ENCODE results near the gene GRID1. TPM values are rescaled to one million over a fixed set of nuclear protein-coding genes. Genes with fewer than 3 reads are reported as not detected.

The GRID1 gene
- total RNA-seq, 1 experiment from 2014 or later: not detected

DNA sequence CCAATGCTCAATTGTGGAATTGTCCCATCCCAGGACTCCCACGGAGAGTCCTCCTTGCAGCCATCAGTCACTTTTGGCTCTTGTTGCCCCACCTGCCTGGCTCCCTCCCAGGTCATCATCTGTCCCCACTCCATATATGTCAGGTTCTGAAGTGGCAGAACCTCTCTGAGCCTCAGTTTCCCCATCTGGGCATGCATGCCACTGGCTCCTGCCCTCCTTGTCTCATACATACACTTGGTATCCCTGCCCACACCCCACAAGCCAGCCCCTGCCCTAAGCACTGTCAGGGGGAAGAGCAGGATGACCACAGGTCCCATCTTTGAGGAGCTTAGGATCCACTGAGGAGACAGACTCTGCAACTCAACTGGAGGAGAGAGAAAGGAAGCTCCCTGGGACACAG lies 156.9 kb downstream of the GRID1 start:
- Histone ChIP-seq H3F3A (ENCODE audit: low read length, unreplicated experiment) (no peaks in the 10 kb centered on the region), H4K20me1 (ENCODE audit: low read length) (no peaks in the 10 kb centered on the region), H3K4me3 (ENCODE audit: low read length) (no peak overlapping the region), H3K27me3 (ENCODE audit: low read length) (no peaks in the 10 kb centered on the region), H3K36me3 (ENCODE audit: low read depth, low read length) (no peaks in the 10 kb centered on the region), H3K79me2 (ENCODE audit: low read length) (no peaks in the 10 kb centered on the region), H3K4me1 (ENCODE audit: insufficient read depth, low read length) (no peaks in the 10 kb centered on the region), H3K9me2 (replicated peaks; ENCODE audit: low read length) (no peaks in the 10 kb centered on the region), H3K9ac (ENCODE audit: low read length) (no peak overlapping the region), H3K4me2 (ENCODE audit: low read length) (no peak overlapping the region), H3K27ac (ENCODE audit: low read length) (no peak overlapping the region), H2AFZ (ENCODE audit: low read length) (no peak overlapping the region), H3K9me3 (ENCODE audit: low read length) (no peaks in the 10 kb centered on the region)
- ATAC-seq (no peak), DNase-seq (no peak)
- ChIA-PET POLR2A (ENCODE audit: unreplicated experiment) (no interaction called here), CTCF (no interaction called here)
- TF ChIP-seq, protein P1, sequence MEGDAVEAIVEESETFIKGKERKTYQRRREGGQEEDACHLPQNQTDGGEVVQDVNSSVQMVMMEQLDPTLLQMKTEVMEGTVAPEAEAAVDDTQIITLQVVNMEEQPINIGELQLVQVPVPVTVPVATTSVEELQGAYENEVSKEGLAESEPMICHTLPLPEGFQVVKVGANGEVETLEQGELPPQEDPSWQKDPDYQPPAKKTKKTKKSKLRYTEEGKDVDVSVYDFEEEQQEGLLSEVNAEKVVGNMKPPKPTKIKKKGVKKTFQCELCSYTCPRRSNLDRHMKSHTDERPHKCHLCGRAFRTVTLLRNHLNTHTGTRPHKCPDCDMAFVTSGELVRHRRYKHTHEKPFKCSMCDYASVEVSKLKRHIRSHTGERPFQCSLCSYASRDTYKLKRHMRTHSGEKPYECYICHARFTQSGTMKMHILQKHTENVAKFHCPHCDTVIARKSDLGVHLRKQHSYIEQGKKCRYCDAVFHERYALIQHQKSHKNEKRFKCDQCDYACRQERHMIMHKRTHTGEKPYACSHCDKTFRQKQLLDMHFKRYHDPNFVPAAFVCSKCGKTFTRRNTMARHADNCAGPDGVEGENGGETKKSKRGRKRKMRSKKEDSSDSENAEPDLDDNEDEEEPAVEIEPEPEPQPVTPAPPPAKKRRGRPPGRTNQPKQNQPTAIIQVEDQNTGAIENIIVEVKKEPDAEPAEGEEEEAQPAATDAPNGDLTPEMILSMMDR (conservative IDR thresholded peaks at IDR 0.05; ENCODE audit: low read depth, low read length): no peak
- TF ChIP-seq EZH2 (IDR thresholded peaks at IDR 0.05; ENCODE audit: low read length, unreplicated experiment) (no peak), EZH2phosphoT487 (IDR thresholded peaks at IDR 0.05; ENCODE audit: borderline replicate concordance, low read length) (no peak)
- BruUV-seq (replicated peaks): no TSS peak
- intact Hi-C loops (cut with micrococcal nuclease): no loop called here

GRCh38 chr10:86207226-86207625 lies 159.4 kb downstream of the GRID1 start:
- Histone ChIP-seq H4K20me1 (ENCODE audit: low read length) (no peaks in the 10 kb centered on the region), H3K4me3 (ENCODE audit: low read length) (no peak overlapping the region), H3K4me2 (ENCODE audit: low read length) (no peak overlapping the region), H3K4me1 (ENCODE audit: insufficient read depth, low read length) (no peaks in the 10 kb centered on the region), H3F3A (ENCODE audit: low read length, unreplicated experiment) (no peaks in the 10 kb centered on the region), H3K9ac (ENCODE audit: low read length) (no peak overlapping the region), H3K27ac (ENCODE audit: low read length) (no peak overlapping the region), H2AFZ (ENCODE audit: low read length) (no peak overlapping the region), H3K9me3 (ENCODE audit: low read length) (no peaks in the 10 kb centered on the region), H3K9me2 (replicated peaks; ENCODE audit: low read length) (no peaks in the 10 kb centered on the region), H3K36me3 (ENCODE audit: low read depth, low read length) (no peaks in the 10 kb centered on the region), H3K27me3 (ENCODE audit: low read length) (no peaks in the 10 kb centered on the region), H3K79me2 (ENCODE audit: low read length) (no peaks in the 10 kb centered on the region)
- ATAC-seq: no peak
- DNase-seq: no peak
- TF ChIP-seq EZH2 (IDR thresholded peaks at IDR 0.05; ENCODE audit: low read length, unreplicated experiment) (no peak), EZH2phosphoT487 (IDR thresholded peaks at IDR 0.05; ENCODE audit: borderline replicate concordance, low read length) (no peak)
- TF ChIP-seq, protein P1 (conservative IDR thresholded peaks at IDR 0.05; ENCODE audit: low read depth, low read length): no peak
- no TSS peak for BruUV-seq (replicated peaks)
- intact Hi-C loops (cut with micrococcal nuclease): no loop called here
- CTCF ChIA-PET: no interaction called here
- POLR2A ChIA-PET (ENCODE audit: unreplicated experiment): no interaction called here

DNA sequence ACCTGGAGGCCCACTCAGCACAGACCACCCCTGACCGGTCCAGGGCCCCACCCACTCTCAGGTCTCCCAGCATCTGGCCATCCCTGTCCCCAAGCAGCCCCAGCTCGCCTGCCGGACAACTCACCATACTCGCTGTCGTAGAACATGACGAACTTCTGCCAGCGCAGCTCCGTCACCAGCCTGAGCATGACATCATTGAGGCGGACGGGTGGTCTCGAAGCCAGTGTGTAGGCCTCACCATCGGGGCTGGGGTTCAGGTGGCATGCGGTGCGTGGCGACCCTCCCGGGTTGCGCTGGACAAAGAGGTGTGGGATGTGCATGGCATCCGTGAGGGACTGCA lies 160.4 kb downstream of the GRID1 start:
- no peaks in the 10 kb centered on the region for H3K9me3 ChIP-seq (ENCODE audit: low read length)
- H3K27ac ChIP-seq (ENCODE audit: low read length): no peak overlapping the region
- H3K4me3 ChIP-seq (ENCODE audit: low read length): no peak overlapping the region
- no peaks in the 10 kb centered on the region for H3F3A ChIP-seq (ENCODE audit: low read length, unreplicated experiment)
- H3K4me2 ChIP-seq (ENCODE audit: low read length): no peak overlapping the region
- no peaks in the 10 kb centered on the region for H3K9me2 ChIP-seq (replicated peaks; ENCODE audit: low read length)
- TF ChIP-seq EZH2phosphoT487 (IDR thresholded peaks at IDR 0.05; ENCODE audit: borderline replicate concordance, low read length): no peak
- TF ChIP-seq EZH2 (IDR thresholded peaks at IDR 0.05; ENCODE audit: low read length, unreplicated experiment): no peak
- TF ChIP-seq, protein P1 (conservative IDR thresholded peaks at IDR 0.05; ENCODE audit: low read depth, low read length): no peak
- no peak overlapping the region for H2AFZ ChIP-seq (ENCODE audit: low read length)
- CTCF ChIA-PET: no interaction called here
- H3K36me3 ChIP-seq (ENCODE audit: low read depth, low read length): no peaks in the 10 kb centered on the region
- no peaks in the 10 kb centered on the region for H4K20me1 ChIP-seq (ENCODE audit: low read length)
- POLR2A ChIA-PET (ENCODE audit: unreplicated experiment): no interaction called here
- H3K4me1 ChIP-seq (ENCODE audit: insufficient read depth, low read length): no peaks in the 10 kb centered on the region
- intact Hi-C loops (cut with micrococcal nuclease): no loop called here
- no TSS peak for BruUV-seq (replicated peaks)
- DNase-seq (no peak), ATAC-seq (no peak)
- H3K79me2 ChIP-seq (ENCODE audit: low read length): no peaks in the 10 kb centered on the region
- H3K9ac ChIP-seq (ENCODE audit: low read length): no peak overlapping the region
- no peaks in the 10 kb centered on the region for H3K27me3 ChIP-seq (ENCODE audit: low read length)

Data from PC-3 (cell line).